GM06990 (cell line): ENCODE data around the gene EFR3B.

Source experiments
- DNase-seq: peaks from one replicate; pipeline ENCODE4 v3.0.0-alpha.2; 2011; ENCODE audit not compliant: insufficient read length; ENCODE audit errors: extremely low read depth
- H3K27me3 ChIP-seq: replicated peaks from 2 replicates; pipeline ENCODE4 v1.6.0; 2011; ENCODE audit warnings: low read length; ENCODE audit not compliant: control insufficient read depth, insufficient read depth
- H3K36me3 ChIP-seq: 2 replicates; pipeline ENCODE4 v1.5.1; 2011; ENCODE audit warnings: low read length; ENCODE audit not compliant: control insufficient read depth, insufficient read depth
- H3K4me3 ChIP-seq: replicated peaks from 2 replicates; pipeline ENCODE4 v1.5.1; 2011; ENCODE audit warnings: low read depth, mild to moderate bottlenecking, control low read depth, low read length
- CTCF ChIP-seq: IDR thresholded peaks from 2 replicates; pipeline ENCODE4 v1.5.1; 2011; ENCODE audit warnings: low read length, control low read depth, mild to moderate bottlenecking, inconsistent platforms; ENCODE audit not compliant: insufficient read depth, poor library complexity, severe bottlenecking

The EFR3B gene

GRCh38 chr2:25176541-25177181, 134.8 kb downstream of the EFR3B start:
- no peak for TF ChIP-seq CTCF
- 0 out of 2 replicates have a peak, but pooled peaks cover 2% of the 10 kb centered on the region for H3K27me3 ChIP-seq
- DNase-seq: no peak
- H3K4me3 ChIP-seq: no peak overlapping the region
- H3K36me3 ChIP-seq: no peaks in the 10 kb centered on the region

DNA sequence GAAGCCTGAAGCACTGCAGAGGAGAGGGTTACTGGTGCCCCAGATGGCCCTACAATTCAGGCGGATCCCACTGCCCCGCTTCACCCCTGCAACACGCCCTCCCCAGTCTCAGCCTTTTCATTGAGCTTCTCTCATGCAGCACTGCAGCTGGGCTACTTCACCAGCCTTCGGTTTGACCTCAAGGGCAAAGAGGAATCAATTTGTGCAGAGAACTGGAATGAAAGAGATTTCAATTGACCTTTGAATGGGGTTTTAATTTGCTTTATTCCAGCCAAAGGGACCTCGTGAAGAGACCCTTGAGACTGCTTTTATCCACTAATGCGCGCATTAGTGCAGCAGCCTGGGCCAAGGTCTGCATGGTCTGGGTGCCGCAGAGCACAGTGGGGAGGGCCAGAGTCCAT, 135.3 kb downstream of the EFR3B start:
- TF ChIP-seq CTCF: no peak
- H3K36me3 ChIP-seq: no peaks in the 10 kb centered on the region
- no peak for DNase-seq
- H3K27me3 ChIP-seq: 0 out of 2 replicates have a peak, but pooled peaks cover 2% of the 10 kb centered on the region
- H3K4me3 ChIP-seq: no peak overlapping the region

- no peak for DNase-seq
- no peak overlapping the region for H3K4me3 ChIP-seq
- H3K27me3 ChIP-seq: 0 out of 2 replicates have a peak, but pooled peaks cover 2% of the 10 kb centered on the region
- no peaks in the 10 kb centered on the region for H3K36me3 ChIP-seq
- no peak for TF ChIP-seq CTCF
Observed at GRCh38 chr2:25178976-25179375, 137.1 kb downstream of the EFR3B start.

DNA sequence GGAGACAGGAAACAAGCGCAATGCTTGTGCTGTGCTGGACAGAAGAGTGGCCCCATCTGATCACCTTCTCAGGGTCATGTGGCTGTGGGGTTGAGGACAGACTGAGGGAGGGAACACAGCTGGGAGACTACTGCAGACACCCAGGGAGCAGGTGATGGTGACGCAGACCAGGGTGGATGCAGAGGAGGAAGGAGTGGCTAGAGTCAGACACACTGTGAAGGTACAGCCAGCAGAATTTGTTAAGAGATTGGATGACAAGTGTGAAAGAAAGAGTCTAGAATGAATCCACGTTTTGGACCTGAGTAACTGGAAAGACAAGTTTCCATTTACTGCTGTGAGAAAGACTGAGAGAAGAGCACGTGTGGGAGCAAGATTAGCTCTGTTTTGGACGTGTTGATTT, 142.4 kb downstream of the EFR3B start:
- TF ChIP-seq CTCF: no peak
- no peak overlapping the region for H3K4me3 ChIP-seq
- DNase-seq: no peak
- H3K36me3 ChIP-seq: no peaks in the 10 kb centered on the region
- no peaks in the 10 kb centered on the region for H3K27me3 ChIP-seq

DNA sequence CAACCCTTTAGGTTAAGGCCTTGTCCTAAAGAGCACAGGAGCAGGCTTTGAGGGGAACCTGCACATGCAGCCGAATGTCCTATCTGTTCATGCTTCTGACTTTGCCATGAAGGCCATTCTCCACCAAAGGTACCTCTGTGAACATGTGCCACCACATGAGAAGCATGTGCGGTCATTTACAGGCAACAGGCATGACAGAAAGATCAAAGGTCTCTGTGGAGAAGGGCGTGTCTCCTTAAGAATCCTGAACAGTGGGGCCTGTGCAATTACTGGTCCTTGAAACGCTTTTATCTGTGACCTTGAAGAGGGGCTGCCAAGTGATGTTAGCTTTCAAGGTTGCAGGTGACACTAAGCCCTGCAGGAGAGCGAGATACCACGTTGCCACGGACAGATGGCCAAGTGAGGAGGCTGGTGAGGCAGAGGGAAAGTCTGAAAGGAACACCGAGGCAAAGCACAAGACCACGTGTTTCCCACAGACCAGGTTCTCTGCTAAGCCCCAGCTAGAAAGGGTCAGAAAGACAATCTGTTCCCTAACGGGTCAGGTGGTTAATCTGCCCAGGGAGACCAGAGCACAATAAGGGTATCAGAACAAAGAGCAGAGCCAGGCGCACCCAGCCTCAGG, 146.0 kb downstream of the EFR3B start:
- H3K36me3 ChIP-seq: no peaks in the 10 kb centered on the region
- DNase-seq: no peak
- H3K27me3 ChIP-seq: no peaks in the 10 kb centered on the region
- no peak overlapping the region for H3K4me3 ChIP-seq
- TF ChIP-seq CTCF: no peak
